Smooth muscle cell (in vitro differentiated cells): ENCODE data around the gene FAM81A. TPM values are rescaled to one million over a fixed set of nuclear protein-coding genes. Genes with fewer than 3 reads are reported as not detected.

Experiments used
- DNase-seq: peaks from one replicate; lab custom pipeline; 2025; ENCODE audit not compliant: unreplicated experiment; lab: John Stamatoyannopoulos, UW
- H2AFZ ChIP-seq: fragments of 200-600 bp; sonication (generic); 2 replicates; pipeline ENCODE4 v1.6.0; 2016; ENCODE audit warnings: antibody characterized with exemption, low read depth, mild to moderate bottlenecking
- H3F3A ChIP-seq: fragments of 200-600 bp; sonication (generic); 2 replicates; pipeline ENCODE4 v1.6.0; 2017; ENCODE audit warnings: antibody characterized with exemption, low read depth
- H3K27ac ChIP-seq: fragments of 200-600 bp; sonication (generic); 2 replicates; pipeline ENCODE4 v1.5.1; 2016; ENCODE audit warnings: low read depth, mild to moderate bottlenecking
- H3K27me3 ChIP-seq: fragments of 200-600 bp; sonication (generic); 2 replicates; pipeline ENCODE4 v1.6.1; 2016; ENCODE audit warnings: low read depth, mild to moderate bottlenecking
- H3K36me3 ChIP-seq: fragments of 200-600 bp; sonication (generic); 2 replicates; pipeline ENCODE4 v1.5.1; 2016; ENCODE audit warnings: low read depth
- H3K4me1 ChIP-seq: fragments of 200-600 bp; sonication (generic); 2 replicates; pipeline ENCODE4 v1.5.1; 2016; ENCODE audit warnings: low read depth
- H3K4me2 ChIP-seq: fragments of 200-600 bp; sonication (generic); 2 replicates; pipeline ENCODE4 v1.6.0; 2016; ENCODE audit warnings: mild to moderate bottlenecking
- H3K4me3 ChIP-seq: fragments of 200-600 bp; sonication (generic); 2 replicates; pipeline ENCODE4 v1.5.1; 2016; ENCODE audit warnings: mild to moderate bottlenecking
- H3K79me2 ChIP-seq: fragments of 200-600 bp; sonication (generic); 2 replicates; pipeline ENCODE4 v1.6.0; 2016; ENCODE audit warnings: low read depth, mild to moderate bottlenecking
- H3K9ac ChIP-seq: fragments of 200-600 bp; sonication (generic); 2 replicates; pipeline ENCODE4 v1.6.0; 2016; ENCODE audit warnings: low read depth
- H3K9me3 ChIP-seq: fragments of 200-600 bp; sonication (generic); replicated peaks from 2 replicates; pipeline ENCODE4 v1.5.1; 2016; ENCODE audit warnings: low read depth
- H4K20me1 ChIP-seq: fragments of 200-600 bp; sonication (generic); 2 replicates; pipeline ENCODE4 v1.6.0; 2016; ENCODE audit warnings: low read depth
- CTCF ChIP-seq: fragments of 200-600 bp; sonication (generic); IDR thresholded peaks from 2 replicates; pipeline ENCODE4 v1.5.1; 2017; ENCODE audit warnings: borderline replicate concordance, mild to moderate bottlenecking, antibody characterized with exemption; ENCODE audit not compliant: insufficient read depth, poor library complexity, severe bottlenecking
- WGBS: methylation state at CpG from one replicate; pipeline ENCODE4 v1.1.7; 2016; ENCODE audit warnings: low lambda C conversion rate; 5-methylcytosine and 5-hydroxymethylcytosine counted together
- polyA plus RNA-seq: library from polyadenylated mRNA; unstranded; fragments of >200 nt; fragmentation: Nextera tagmentation; extraction: Ambion mirVana; gene quantifications from 2 replicates; pipeline ENCODE4 v1.2.1, GENCODE V29; 2016
- total RNA-seq: library from RNA; depleted of rRNA; stranded (reverse); fragments of >200 nt; gene quantifications from 2 replicates; pipeline ENCODE4 v1.2.3, GENCODE V29; 2014

FAM81A gene
- total and polyA plus RNA-seq, 2 experiments from 2014 or later = 0.04 to 1.8 TPM

GRCh38 chr15:59556380-59556779, 118.4 kb downstream of the FAM81A start:
- no peak for TF ChIP-seq CTCF
- no peaks in the 10 kb centered on the region for H3K9me3 ChIP-seq
- no peak for DNase-seq
- no peaks in the 10 kb centered on the region for H4K20me1 ChIP-seq
- no peak overlapping the region for H3K9ac ChIP-seq
- no peaks in the 10 kb centered on the region for H3K79me2 ChIP-seq
- H3K36me3 ChIP-seq = no peaks in the 10 kb centered on the region
- H3K4me2 ChIP-seq = no peak overlapping the region
- no peaks in the 10 kb centered on the region for H3K27me3 ChIP-seq
- no peak overlapping the region for H3K27ac ChIP-seq
- H3K4me1 ChIP-seq = no peaks in the 10 kb centered on the region
- 100% methylated on average over 2 of the region's 2 CpGs for WGBS
- no peak overlapping the region for H2AFZ ChIP-seq
- H3K4me3 ChIP-seq = no peak overlapping the region
- H3F3A ChIP-seq = no peaks in the 10 kb centered on the region

- DNase-seq = no peak
- WGBS = 85% methylated on average over 3 of the region's 3 CpGs
- Histone ChIP-seq H4K20me1 (no peaks in the 10 kb centered on the region), H3K9me3 (no peaks in the 10 kb centered on the region), H3K27me3 (no peaks in the 10 kb centered on the region), H3K27ac (no peak overlapping the region), H3K36me3 (no peaks in the 10 kb centered on the region), H3K4me2 (no peak overlapping the region), H3K9ac (no peak overlapping the region), H3K4me1 (no peaks in the 10 kb centered on the region), H2AFZ (no peak overlapping the region), H3K4me3 (no peak overlapping the region), H3F3A (no peaks in the 10 kb centered on the region), H3K79me2 (no peaks in the 10 kb centered on the region)
- no peak for TF ChIP-seq CTCF
These were observed 119.6 kb downstream of the FAM81A start for GRCh38 chr15:59557581-59557980.

- DNase-seq = no peak
- no peaks in the 10 kb centered on the region for H3K27me3 ChIP-seq
- no peaks in the 10 kb centered on the region for H3K36me3 ChIP-seq
- no peaks in the 10 kb centered on the region for H4K20me1 ChIP-seq
- 85% methylated on average over 1 of the region's 1 CpG for WGBS
- no peak overlapping the region for H3K4me2 ChIP-seq
- no peak overlapping the region for H3K9ac ChIP-seq
- no peaks in the 10 kb centered on the region for H3F3A ChIP-seq
- no peak overlapping the region for H2AFZ ChIP-seq
- H3K4me1 ChIP-seq = no peaks in the 10 kb centered on the region
- TF ChIP-seq CTCF = no peak
- no peaks in the 10 kb centered on the region for H3K79me2 ChIP-seq
- no peak overlapping the region for H3K27ac ChIP-seq
- H3K4me3 ChIP-seq = no peak overlapping the region
- H3K9me3 ChIP-seq = no peaks in the 10 kb centered on the region
These were observed 120.9 kb downstream of the FAM81A start for GRCh38 chr15:59558851-59559250.

GRCh38 chr15:59561547-59561946, 123.6 kb downstream of the FAM81A start:
- no peaks in the 10 kb centered on the region for H3K27me3 ChIP-seq
- no peaks in the 10 kb centered on the region for H4K20me1 ChIP-seq
- no peak overlapping the region for H3K27ac ChIP-seq
- no peak overlapping the region for H3K4me3 ChIP-seq
- H3K4me2 ChIP-seq = no peak overlapping the region
- no peaks in the 10 kb centered on the region for H3K36me3 ChIP-seq
- H3K4me1 ChIP-seq = no peaks in the 10 kb centered on the region
- no peak overlapping the region for H3K9ac ChIP-seq
- WGBS = 95% methylated on average over 4 of the region's 4 CpGs
- TF ChIP-seq CTCF = no peak
- H3F3A ChIP-seq = no peaks in the 10 kb centered on the region
- no peaks in the 10 kb centered on the region for H3K9me3 ChIP-seq
- H2AFZ ChIP-seq = no peak overlapping the region
- no peak for DNase-seq
- no peaks in the 10 kb centered on the region for H3K79me2 ChIP-seq
